ENCODE data around the gene CLPTM1L. TPM values are rescaled to one million over a fixed set of nuclear protein-coding genes. Genes with fewer than 3 reads are reported as not detected.

Gene CLPTM1L, protein sequence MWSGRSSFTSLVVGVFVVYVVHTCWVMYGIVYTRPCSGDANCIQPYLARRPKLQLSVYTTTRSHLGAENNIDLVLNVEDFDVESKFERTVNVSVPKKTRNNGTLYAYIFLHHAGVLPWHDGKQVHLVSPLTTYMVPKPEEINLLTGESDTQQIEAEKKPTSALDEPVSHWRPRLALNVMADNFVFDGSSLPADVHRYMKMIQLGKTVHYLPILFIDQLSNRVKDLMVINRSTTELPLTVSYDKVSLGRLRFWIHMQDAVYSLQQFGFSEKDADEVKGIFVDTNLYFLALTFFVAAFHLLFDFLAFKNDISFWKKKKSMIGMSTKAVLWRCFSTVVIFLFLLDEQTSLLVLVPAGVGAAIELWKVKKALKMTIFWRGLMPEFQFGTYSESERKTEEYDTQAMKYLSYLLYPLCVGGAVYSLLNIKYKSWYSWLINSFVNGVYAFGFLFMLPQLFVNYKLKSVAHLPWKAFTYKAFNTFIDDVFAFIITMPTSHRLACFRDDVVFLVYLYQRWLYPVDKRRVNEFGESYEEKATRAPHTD
- 250 and 324 TPM in 2 replicates for total RNA-seq

DNA sequence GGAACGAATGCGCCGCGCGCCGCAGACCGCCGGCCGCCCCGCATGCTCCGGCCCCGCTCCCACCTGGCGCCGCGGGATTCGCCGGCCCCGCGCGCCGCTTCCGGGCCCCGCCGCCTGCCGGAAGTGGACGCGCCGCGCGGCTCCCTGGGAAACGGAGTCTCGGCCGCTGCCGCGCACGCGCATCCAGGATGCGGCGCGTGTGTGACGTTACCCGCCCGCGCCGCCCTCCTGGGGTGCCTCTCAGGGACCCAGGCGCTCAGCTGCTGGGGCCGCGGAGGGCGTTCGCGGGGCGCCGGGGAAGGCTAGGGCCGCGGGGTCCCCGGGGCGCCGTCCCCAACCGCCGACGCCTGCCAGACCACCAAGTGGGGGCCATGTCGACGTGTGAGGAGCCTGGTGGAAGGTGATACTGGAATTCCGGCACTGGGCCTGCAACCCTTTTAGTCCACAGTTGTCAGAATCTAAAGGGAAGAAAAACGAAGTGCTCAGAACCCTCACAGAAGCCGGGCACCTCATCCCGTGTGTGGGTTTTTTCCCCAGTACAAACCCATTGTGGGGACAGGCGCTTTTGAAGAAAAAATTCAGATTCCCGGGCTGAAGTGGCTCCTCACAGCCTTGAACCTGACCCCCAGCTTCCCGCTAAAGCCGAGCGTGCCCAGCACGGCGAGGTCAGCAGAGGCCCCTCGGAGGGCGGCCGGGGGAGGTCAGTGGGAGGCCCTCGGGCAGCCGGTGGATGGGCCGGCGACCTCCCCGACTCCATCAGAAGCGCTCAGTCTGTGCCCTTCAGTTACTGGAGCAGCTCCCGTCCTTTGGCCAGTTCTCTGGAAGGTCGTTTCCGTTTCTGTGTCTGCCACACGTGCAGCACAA, at the start of gene CLPTM1L:
Gene CLPTM1L, minus strand, starts transcription at position 125 of the 864 bp plus-strand sequence. CDS start 258 bp downstream, outside the sequence.

DNA sequence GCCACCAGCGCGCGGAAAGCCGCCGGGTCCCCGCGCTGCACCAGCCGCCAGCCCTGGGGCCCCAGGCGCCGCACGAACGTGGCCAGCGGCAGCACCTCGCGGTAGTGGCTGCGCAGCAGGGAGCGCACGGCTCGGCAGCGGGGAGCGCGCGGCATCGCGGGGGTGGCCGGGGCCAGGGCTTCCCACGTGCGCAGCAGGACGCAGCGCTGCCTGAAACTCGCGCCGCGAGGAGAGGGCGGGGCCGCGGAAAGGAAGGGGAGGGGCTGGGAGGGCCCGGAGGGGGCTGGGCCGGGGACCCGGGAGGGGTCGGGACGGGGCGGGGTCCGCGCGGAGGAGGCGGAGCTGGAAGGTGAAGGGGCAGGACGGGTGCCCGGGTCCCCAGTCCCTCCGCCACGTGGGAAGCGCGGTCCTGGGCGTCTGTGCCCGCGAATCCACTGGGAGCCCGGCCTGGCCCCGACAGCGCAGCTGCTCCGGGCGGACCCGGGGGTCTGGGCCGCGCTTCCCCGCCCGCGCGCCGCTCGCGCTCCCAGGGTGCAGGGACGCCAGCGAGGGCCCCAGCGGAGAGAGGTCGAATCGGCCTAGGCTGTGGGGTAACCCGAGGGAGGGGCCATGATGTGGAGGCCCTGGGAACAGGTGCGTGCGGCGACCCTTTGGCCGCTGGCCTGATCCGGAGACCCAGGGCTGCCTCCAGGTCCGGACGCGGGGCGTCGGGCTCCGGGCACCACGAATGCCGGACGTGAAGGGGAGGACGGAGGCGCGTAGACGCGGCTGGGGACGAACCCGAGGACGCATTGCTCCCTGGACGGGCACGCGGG, 49.9 kb downstream of the CLPTM1L start, which contains the start of gene TERT:
Gene TERT, minus strand, starts transcription at position 234 of the 815 bp plus-strand sequence. Its CDS starts 79 bp downstream, at position 155.

Other genes with a start within 250 kb of the CLPTM1L start
- gene SLC12A7, start 233.0 kb downstream of the CLPTM1L start, total RNA-seq: 12.4 and 13.9 TPM in 2 replicates
- gene SLC6A19, start 143.5 kb downstream of the CLPTM1L start, total RNA-seq: not detected in 2 replicates
- gene SLC6A18, start 119.7 kb downstream of the CLPTM1L start, total RNA-seq: not detected in 2 replicates
- not detected in 2 replicates for gene TERT, start 50.0 kb downstream of the CLPTM1L start, total RNA-seq
- gene SLC6A3, start 100.3 kb upstream of the CLPTM1L start, total RNA-seq: not detected in 2 replicates
- gene LPCAT1, start 178.9 kb upstream of the CLPTM1L start, total RNA-seq: 52.5 and 77.0 TPM in 2 replicates

All from aortic smooth muscle cell (primary cell).